GM21360 (cell line): ENCODE measurements around the gene ZNF691.
"Not testable (repeated sequence)": the region's sequence is repeated elsewhere in the genome, so short reads cannot be mapped to it uniquely, and the experiment has no call there.

Experiments used
- ATAC-seq: cut with Tn5 transposase; IDR thresholded peaks from one replicate; pipeline ENCODE4 v1.9.1; 2021; ENCODE audit warnings: mild to moderate bottlenecking, moderate library complexity; ENCODE audit not compliant: unreplicated experiment

ZNF691 gene

DNA sequence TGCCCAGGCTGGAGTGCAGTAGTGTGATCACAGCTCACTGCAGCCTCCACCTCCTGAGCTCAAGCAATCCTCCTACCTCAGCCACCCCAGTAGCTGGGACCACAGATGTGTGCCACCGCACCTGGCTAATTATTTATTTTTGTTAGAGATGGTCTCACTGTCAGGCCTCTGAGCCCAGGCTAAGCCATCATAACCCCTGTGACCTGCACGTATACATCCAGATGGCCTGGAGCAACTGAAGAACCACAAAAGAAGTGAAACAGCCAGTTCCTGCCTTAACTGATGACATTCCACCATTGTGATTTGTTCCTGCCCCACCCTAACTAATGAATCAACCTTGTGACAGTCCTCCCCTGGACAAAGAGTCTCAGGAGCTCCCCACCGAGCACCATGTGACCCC lies 10.1 kb downstream of the ZNF691 start:
- ATAC-seq, result not testable (repeated sequence)

DNA sequence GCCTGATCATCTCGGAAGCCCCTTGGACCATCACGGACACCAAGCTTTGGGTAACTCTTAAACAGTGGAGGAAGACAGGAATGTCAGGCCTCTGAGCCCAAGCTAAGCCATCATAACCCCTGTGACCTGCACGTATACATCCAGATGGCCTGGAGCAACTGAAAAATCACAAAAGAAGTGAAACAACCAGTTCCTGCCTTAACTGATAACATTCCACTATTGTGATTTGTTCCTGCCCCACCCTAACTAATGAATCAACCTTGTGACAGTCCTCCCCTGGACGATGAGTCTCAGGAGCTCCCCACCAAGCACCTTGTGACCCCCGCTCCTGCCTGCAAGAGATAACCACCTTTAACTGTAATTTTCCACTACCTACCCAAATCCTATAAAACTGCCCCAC lies 13.0 kb downstream of the ZNF691 start:
- not testable (repeated sequence) for ATAC-seq

DNA sequence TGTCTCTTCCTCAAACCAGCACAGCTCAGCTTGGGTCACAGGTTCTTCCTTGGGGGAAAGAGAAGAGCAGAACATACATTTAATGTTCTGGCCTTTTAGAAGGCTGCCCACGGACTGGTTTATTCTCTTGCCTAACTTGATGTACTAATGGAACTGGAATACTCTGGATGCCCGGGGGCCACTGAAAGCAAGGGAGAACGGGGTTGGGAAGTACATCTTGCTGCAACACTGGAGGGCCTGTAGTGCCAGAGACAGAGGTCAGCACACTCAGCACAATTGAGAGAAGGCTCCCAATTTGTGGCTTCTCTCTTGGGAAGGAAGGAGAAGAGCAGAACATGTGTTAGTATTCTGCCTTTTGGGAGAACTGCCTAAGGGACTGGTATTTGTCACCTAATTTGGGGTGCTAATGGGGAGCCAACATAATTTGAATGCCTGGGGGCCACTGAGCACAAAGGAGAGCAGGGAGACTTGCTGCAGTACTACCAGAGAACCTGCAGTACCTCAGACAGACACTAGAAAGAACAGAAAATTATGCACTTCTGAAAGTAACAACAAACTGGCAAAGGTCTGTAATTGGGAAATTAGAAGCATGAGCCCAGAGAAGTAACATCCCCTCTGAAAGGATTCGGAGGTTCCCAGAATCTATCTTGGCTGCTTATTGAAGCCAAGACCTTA lies 14.1 kb downstream of the ZNF691 start:
- ATAC-seq, result no peak

- ATAC-seq, result no peak
Measured at GRCh38 chr1:42861014-42861399, 14.6 kb downstream of the ZNF691 start.

DNA sequence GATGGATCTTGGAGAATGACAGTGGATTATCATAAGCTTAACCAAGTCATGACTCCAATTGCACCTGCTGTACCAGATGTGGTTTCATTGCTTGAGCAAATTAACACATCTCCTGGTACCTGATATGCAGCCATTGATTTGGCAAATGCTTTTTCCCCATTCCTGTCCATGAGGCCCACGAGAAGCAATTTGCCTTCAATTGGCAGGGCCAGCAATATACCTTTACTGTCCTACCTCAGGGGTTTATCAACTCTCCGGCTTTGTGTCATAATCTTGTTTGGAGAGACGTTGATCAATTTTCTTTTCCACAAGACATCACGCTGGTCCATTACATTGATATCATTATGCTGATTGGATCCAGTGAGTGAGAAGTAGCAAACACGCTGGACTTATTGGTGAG lies 20.1 kb downstream of the ZNF691 start:
- no peak for ATAC-seq

DNA sequence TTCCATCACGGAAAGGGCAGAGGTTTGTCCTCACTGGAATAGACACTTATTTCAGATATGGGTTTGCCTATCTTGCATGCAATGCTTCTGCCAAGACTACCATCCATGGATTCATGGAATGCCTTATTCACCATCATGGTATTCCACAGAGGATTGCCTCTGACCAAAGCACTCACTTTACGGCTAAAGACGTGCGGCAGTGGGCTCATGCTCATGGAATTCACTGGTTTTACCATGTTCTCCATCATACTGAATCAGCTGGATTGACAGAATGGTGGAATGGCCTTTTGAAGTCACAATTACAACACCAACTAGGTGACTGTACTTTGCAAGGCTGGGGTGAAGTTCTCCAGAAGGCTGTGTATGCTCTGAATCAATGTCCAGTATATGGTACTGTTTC lies 22.1 kb downstream of the ZNF691 start:
- ATAC-seq, result not testable (repeated sequence)

- ATAC-seq, result not testable (repeated sequence)
Measured at GRCh38 chr1:42869254-42869653, 22.8 kb downstream of the ZNF691 start.

- ATAC-seq, result not testable (repeated sequence)
Measured at GRCh38 chr1:42869751-42870150, 23.3 kb downstream of the ZNF691 start.

- ATAC-seq, result not testable (repeated sequence)
Measured at GRCh38 chr1:42873108-42873507, 26.7 kb downstream of the ZNF691 start.

- ATAC-seq, result no peak
Measured at GRCh38 chr1:42873670-42874069, 27.3 kb downstream of the ZNF691 start.

DNA sequence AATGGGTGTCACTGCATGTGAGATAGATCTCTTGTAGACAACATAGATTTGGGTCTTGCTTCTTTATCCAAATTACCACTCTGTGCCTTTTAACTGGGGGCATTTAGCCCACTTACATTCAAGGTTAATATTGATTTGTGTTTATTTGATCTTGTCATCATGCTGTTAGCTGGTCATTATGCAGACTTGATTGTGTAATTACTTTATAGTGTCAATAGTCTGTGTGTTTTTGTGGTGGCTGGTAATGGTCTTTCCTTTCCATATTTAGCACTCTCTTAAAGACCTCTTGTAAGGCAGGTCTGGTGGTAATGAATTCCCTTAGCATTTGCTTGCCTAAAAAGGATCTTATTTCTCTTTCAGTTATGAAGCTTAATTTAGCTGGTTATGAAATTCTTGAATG lies 29.6 kb downstream of the ZNF691 start:
- no peak for ATAC-seq

DNA sequence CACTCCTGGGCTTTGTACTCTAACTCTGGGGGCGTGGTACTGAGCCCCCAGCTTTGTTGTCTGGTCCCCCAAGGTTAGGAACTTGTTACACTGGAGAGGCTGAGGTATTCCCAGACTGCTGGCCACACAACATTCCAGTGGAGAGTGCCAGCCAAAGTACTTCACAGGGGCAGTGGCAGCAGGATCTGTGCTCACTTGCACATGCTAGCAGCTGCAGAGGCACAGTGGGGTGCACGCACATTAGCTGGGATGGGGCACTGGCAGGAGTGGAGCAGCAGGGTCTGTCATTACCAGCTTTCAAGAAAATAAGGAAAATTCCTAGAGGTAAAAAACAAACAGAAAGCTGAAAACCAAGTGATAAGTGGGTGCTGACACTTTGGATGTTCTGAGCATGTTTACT lies 31.0 kb downstream of the ZNF691 start:
- ATAC-seq, result no peak

DNA sequence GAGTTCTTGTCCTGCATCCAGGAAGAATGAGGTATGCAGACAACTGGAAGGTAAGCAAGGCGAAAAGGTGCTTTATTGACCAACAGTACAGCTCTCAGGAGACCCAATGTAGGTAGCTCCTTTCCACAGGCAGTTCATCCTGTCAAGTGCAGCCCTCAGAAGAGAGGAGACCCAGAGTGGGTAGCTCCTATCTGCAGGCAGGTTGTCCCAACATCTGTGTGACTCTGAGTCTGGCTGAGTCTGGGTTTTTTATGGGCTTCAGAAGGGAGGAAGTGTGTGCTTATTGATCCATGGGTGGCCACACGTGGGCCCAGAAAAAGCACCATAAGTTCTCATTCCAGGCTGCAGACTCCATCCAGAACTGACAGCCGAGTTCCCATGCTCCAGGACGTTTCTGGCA lies 34.0 kb downstream of the ZNF691 start:
- ATAC-seq, result no peak

GRCh38 chr1:42886046-42886739 lies 39.8 kb downstream of the ZNF691 start:
- ATAC-seq, result no peak

DNA sequence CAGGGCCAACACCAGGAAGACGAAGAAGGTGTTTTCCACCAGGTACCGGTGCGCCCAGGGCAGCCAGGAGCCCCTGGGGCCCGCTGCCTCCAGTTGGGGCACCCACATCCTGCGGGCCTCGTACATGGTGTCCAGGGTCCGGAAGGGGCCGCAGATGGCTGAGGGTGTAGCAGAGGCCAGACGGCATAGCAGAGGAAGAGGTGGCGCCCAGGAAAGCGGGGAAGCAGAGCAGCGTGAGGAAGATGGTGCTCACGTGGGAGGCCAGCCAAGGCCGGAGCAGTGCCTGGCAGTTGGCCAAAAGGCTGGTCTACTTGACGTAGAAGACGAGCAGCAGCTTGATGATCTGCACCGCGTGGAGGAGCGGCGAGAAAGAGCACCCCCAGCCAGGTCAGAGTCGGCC lies 40.4 kb downstream of the ZNF691 start:
- no peak for ATAC-seq

- no peak for ATAC-seq
Measured at GRCh38 chr1:42887366-42887765, 41.0 kb downstream of the ZNF691 start.

DNA sequence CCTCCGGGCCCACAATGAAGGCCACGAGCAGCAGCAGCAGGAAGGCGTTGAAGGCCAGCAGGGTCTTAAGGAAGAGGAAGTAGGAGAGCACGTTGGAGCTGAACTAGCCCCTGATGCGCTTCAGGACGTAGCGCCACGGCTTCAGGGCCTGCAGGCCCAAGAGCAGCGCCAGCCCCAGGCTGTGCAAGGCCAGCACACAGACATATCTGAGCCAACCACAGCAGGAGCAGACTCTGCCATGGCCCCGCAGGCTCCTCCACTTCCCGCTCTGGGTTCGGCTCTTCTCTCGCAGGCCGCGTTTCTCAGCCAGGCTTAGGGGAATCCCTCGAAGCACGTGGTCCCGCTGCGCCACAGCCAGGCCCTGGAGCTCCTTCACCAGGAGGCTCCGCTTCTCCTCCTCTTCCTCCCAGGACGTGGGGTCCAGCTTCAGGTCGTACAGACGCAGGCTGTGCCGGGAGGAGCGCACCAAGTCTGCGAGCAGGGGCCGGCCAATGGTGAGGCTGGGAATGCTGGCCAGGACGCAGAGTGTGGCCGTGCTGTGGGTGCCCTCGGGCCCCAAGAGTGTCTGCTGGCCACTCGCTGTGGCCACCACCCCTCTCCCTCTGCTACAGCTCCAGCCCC lies 41.7 kb downstream of the ZNF691 start:
- ATAC-seq, result no peak

- no peak for ATAC-seq
Measured at GRCh38 chr1:42889264-42889663, 42.9 kb downstream of the ZNF691 start.

GRCh38 chr1:42891465-42892138 lies 45.2 kb downstream of the ZNF691 start:
- no peak for ATAC-seq

DNA sequence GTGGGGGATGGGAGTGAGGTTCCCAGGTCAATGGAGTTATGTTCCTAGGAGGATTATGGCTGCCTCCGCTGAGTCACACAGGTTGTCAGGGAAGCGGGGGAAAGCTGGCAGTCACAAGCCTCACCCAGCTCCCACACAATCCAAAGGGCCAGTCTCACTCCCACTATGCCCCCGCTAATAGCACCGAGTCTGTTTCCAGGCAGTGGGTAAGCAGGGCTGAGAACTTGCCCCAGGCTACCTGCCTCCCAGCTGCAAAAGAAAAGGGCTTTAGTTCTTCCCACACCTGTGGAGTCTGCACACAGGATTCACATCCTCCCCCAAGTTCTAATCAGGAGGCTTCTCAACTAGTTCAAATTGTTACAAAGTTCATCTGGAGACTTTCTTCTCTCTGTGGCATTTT lies 53.5 kb downstream of the ZNF691 start:
- ATAC-seq, result not testable (repeated sequence)
